DOHH2 (cell line): ENCODE results near the gene FGF10.

Experiments
- H3F3A ChIP-seq: fragments of 200-600 bp; sonication (generic), shearing (Covaris generic); 2 replicates; pipeline ENCODE4 v1.6.0; 2016; ENCODE audit warnings: antibody characterized with exemption, mild to moderate bottlenecking; ENCODE audit not compliant: control insufficient read depth, insufficient read depth
- H3K27ac ChIP-seq: fragments of 200-600 bp; sonication (generic); 2 replicates; pipeline ENCODE4 v1.5.1; 2014; ENCODE audit warnings: low read depth, mild to moderate bottlenecking, low read length, moderate library complexity
- H3K27me3 ChIP-seq: fragments of 200-600 bp; sonication (generic); 2 replicates; pipeline ENCODE4 v1.6.1; 2014; ENCODE audit warnings: mild to moderate bottlenecking, low read length, mixed read lengths; ENCODE audit not compliant: control insufficient read depth
- H3K36me3 ChIP-seq: fragments of 200-600 bp; sonication (generic); 2 replicates; pipeline ENCODE4 v1.6.1; 2014; ENCODE audit warnings: mild to moderate bottlenecking, low read length, moderate library complexity, mixed read lengths; ENCODE audit not compliant: control insufficient read depth
- H3K4me1 ChIP-seq: fragments of 200-600 bp; sonication (generic); 2 replicates; pipeline ENCODE4 v1.6.1; 2014; ENCODE audit warnings: mild to moderate bottlenecking, low read length, mixed read lengths; ENCODE audit not compliant: control insufficient read depth
- H3K4me2 ChIP-seq: fragments of 200-600 bp; sonication (generic); 2 replicates; pipeline ENCODE4 v1.6.0; 2014; ENCODE audit warnings: mild to moderate bottlenecking, low read length, moderate library complexity
- H3K4me3 ChIP-seq: fragments of 200-600 bp; sonication (generic); 2 replicates; pipeline ENCODE4 v1.5.1; 2014; ENCODE audit warnings: mild to moderate bottlenecking, low read length, mixed read lengths
- H3K79me2 ChIP-seq: fragments of 200-600 bp; sonication (generic); 2 replicates; pipeline ENCODE4 v1.6.1; 2014; ENCODE audit warnings: mild to moderate bottlenecking, low read length, mixed read lengths; ENCODE audit not compliant: control insufficient read depth
- H3K9me2 ChIP-seq: fragments of 200-600 bp; sonication (generic); replicated peaks from 2 replicates; pipeline ENCODE4 v1.6.1; 2014; ENCODE audit warnings: mild to moderate bottlenecking, low read length, mixed read lengths; ENCODE audit not compliant: control insufficient read depth
- H3K9me3 ChIP-seq: fragments of 200-600 bp; sonication (generic); 2 replicates; pipeline ENCODE4 v1.6.1; 2014; ENCODE audit warnings: antibody characterized with exemption, low read length, mixed read lengths; ENCODE audit not compliant: control insufficient read depth, insufficient read depth
- H4K20me1 ChIP-seq: fragments of 200-600 bp; sonication (generic); 2 replicates; pipeline ENCODE4 v1.6.0; 2014; ENCODE audit warnings: low read depth, mild to moderate bottlenecking, antibody characterized with exemption, low read length, moderate library complexity; ENCODE audit not compliant: control insufficient read depth, insufficient read depth
- CTCF ChIP-seq: fragments of 200-600 bp; sonication (generic); IDR thresholded peaks from one replicate; pipeline ENCODE4 v1.5.1; 2014; ENCODE audit warnings: antibody characterized with exemption, mild to moderate bottlenecking, low read depth, low read length; ENCODE audit not compliant: poor library complexity, severe bottlenecking
- EZH2phosphoT487 ChIP-seq: fragments of 200-600 bp; sonication (generic); IDR thresholded peaks from 2 replicates; pipeline ENCODE4 v1.6.1; 2017; ENCODE audit warnings: borderline replicate concordance, mild to moderate bottlenecking, antibody characterized with exemption, low read length, moderate library complexity, mixed read lengths

FGF10 gene

GRCh38 chr5:44266882-44267576, 122.2 kb downstream of the FGF10 start:
- Histone ChIP-seq H3K9me3 (no peaks in the 10 kb centered on the region), H3K4me2 (no peak overlapping the region), H3F3A (no peaks in the 10 kb centered on the region), H3K27me3 (no peaks in the 10 kb centered on the region), H3K36me3 (no peaks in the 10 kb centered on the region), H3K4me3 (no peak overlapping the region), H3K27ac (no peak overlapping the region), H3K79me2 (no peaks in the 10 kb centered on the region), H4K20me1 (no peaks in the 10 kb centered on the region), H3K9me2 (no peaks in the 10 kb centered on the region), H3K4me1 (no peaks in the 10 kb centered on the region)
- TF ChIP-seq EZH2phosphoT487: no peak
- no peak for TF ChIP-seq CTCF

- Histone ChIP-seq H3F3A (no peaks in the 10 kb centered on the region), H3K4me3 (no peak overlapping the region), H3K4me2 (no peak overlapping the region), H3K4me1 (no peaks in the 10 kb centered on the region), H3K36me3 (no peaks in the 10 kb centered on the region), H3K27me3 (no peaks in the 10 kb centered on the region), H3K9me3 (no peaks in the 10 kb centered on the region), H3K79me2 (no peaks in the 10 kb centered on the region), H3K9me2 (no peaks in the 10 kb centered on the region), H3K27ac (no peak overlapping the region), H4K20me1 (no peaks in the 10 kb centered on the region)
- no peak for TF ChIP-seq CTCF
- TF ChIP-seq EZH2phosphoT487: no peak
Observed at GRCh38 chr5:44265713-44266112, 123.5 kb downstream of the FGF10 start.

- Histone ChIP-seq H3K79me2 (no peaks in the 10 kb centered on the region), H3K9me3 (no peaks in the 10 kb centered on the region), H3K36me3 (no peaks in the 10 kb centered on the region), H3K4me2 (no peak overlapping the region), H3K27me3 (no peaks in the 10 kb centered on the region), H3K4me1 (no peaks in the 10 kb centered on the region), H3K27ac (no peak overlapping the region), H3K4me3 (no peak overlapping the region), H3K9me2 (no peaks in the 10 kb centered on the region), H3F3A (no peaks in the 10 kb centered on the region), H4K20me1 (no peaks in the 10 kb centered on the region)
- no peak for TF ChIP-seq CTCF
- no peak for TF ChIP-seq EZH2phosphoT487
Observed at GRCh38 chr5:44260793-44261192, 128.4 kb downstream of the FGF10 start.
